IMR-90 (cell line): ENCODE results near the gene PPFIBP2. TPM values are rescaled to one million over a fixed set of nuclear protein-coding genes. Genes with fewer than 3 reads are reported as not detected.

ENCODE experiments used
- ATAC-seq: fragments of 200-7000 bp; cut with Tn5 transposase; 2 replicates; pipeline ENCODE4 v1.9.1; 2020; ENCODE audit warnings: low read depth, mild to moderate bottlenecking, moderate library complexity
- BruUV-seq: library from RNA; stranded (reverse); fragments of 400-500 nt; replicated peaks from 2 replicates; lab custom pipeline; 2021; lab: Mats Ljungman, UMichigan
- CTCF ChIA-PET: fragments of 300-600 bp; formaldehyde crosslinking; extraction: SDS; loops from one replicate; lab custom pipeline; 2021; ENCODE audit warnings: antibody characterized with exemption; lab: Yijun Ruan, JAX
- POLR2A ChIA-PET: fragments of 300-600 bp; sonication (Branson Sonifier 250); formaldehyde crosslinking; loops from one replicate; lab custom pipeline; 2022; ENCODE audit warnings: antibody characterized with exemption; ENCODE audit not compliant: unreplicated experiment; lab: Charles Lee
- DNase-seq: peaks from one replicate; pipeline ENCODE4 v3.0.0; 2013
- H2AFZ ChIP-seq: replicated peaks from 2 replicates; pipeline ENCODE3; 2013; ENCODE audit warnings: low read length, mild to moderate bottlenecking; ENCODE audit not compliant: poor library complexity
- H2AK5ac ChIP-seq: 2 replicates; pipeline ENCODE4 v1.6.1; 2013; ENCODE audit warnings: low read depth, low read length, inconsistent platforms
- H2AK9ac ChIP-seq: replicated peaks from 2 replicates; pipeline ENCODE3; 2013; ENCODE audit warnings: mild to moderate bottlenecking, low read depth, low read length, moderate library complexity; ENCODE audit not compliant: poor library complexity
- H2BK120ac ChIP-seq: 2 replicates; pipeline ENCODE4 v1.6.1; 2013; ENCODE audit warnings: low read depth, low read length, inconsistent platforms
- H2BK15ac ChIP-seq: 3 replicates; pipeline ENCODE4 v1.6.1; 2013; ENCODE audit warnings: low read depth, low read length, inconsistent platforms
- H2BK20ac ChIP-seq: 2 replicates; pipeline ENCODE4 v1.6.1; 2013; ENCODE audit warnings: low read depth, mild to moderate bottlenecking, inconsistent platforms, low read length, moderate library complexity
- H2BK5ac ChIP-seq: 2 replicates; pipeline ENCODE4 v1.6.1; 2013; ENCODE audit warnings: mild to moderate bottlenecking, low read depth, low read length, inconsistent platforms; ENCODE audit not compliant: poor library complexity, severe bottlenecking
- H3K14ac ChIP-seq: replicated peaks from 2 replicates; pipeline ENCODE4 v1.6.1; 2013; ENCODE audit warnings: low read depth, low read length, inconsistent platforms
- H3K18ac ChIP-seq: 2 replicates; pipeline ENCODE4 v1.6.1; 2013; ENCODE audit warnings: low read depth, low read length, control low read depth
- H3K23ac ChIP-seq: 2 replicates; pipeline ENCODE4 v1.6.1; 2013; ENCODE audit warnings: low read depth, low read length, inconsistent platforms
- H3K27ac ChIP-seq: 2 replicates; pipeline ENCODE4 v1.5.1; 2013; ENCODE audit warnings: mild to moderate bottlenecking, control low read depth, low read length; ENCODE audit not compliant: insufficient read depth
- H3K27me3 ChIP-seq: 2 replicates; pipeline ENCODE4 v1.6.1; 2013; ENCODE audit warnings: low read length; ENCODE audit not compliant: control insufficient read depth, insufficient read depth
- H3K36me3 ChIP-seq: 2 replicates; pipeline ENCODE4 v1.6.1; 2013; ENCODE audit warnings: low read length, mixed read lengths; ENCODE audit not compliant: control insufficient read depth, insufficient read depth
- H3K4ac ChIP-seq: 2 replicates; pipeline ENCODE4 v1.6.1; 2013; ENCODE audit warnings: low read depth, low read length, inconsistent platforms
- H3K4me1 ChIP-seq: 2 replicates; pipeline ENCODE4 v1.6.1; 2013; ENCODE audit warnings: low read length, mixed read lengths; ENCODE audit not compliant: control insufficient read depth, insufficient read depth
- H3K4me2 ChIP-seq: 2 replicates; pipeline ENCODE4 v1.6.1; 2013; ENCODE audit warnings: low read depth, mild to moderate bottlenecking, control low read depth, low read length, moderate library complexity
- H3K4me3 ChIP-seq: 2 replicates; pipeline ENCODE4 v1.5.1; 2013; ENCODE audit warnings: low read depth, mild to moderate bottlenecking, control low read depth, low read length, moderate library complexity; ENCODE audit not compliant: insufficient read depth
- H3K56ac ChIP-seq: 2 replicates; pipeline ENCODE4 v1.6.1; 2013; ENCODE audit warnings: low read length, inconsistent platforms; ENCODE audit not compliant: insufficient read depth; ENCODE audit errors: extremely low read depth
- H3K79me1 ChIP-seq, 2 experiments: 2 replicates each; pipeline ENCODE4 v1.6.1; 2013; ENCODE audit warnings: low read length in 2 of 2, inconsistent platforms in 1 of 2, low read depth in 1 of 2
- H3K9ac ChIP-seq: 2 replicates; pipeline ENCODE4 v1.6.1; 2013; ENCODE audit warnings: low read depth, low read length, control low read depth
- H3K9me1 ChIP-seq: 2 replicates; pipeline ENCODE4 v1.6.1; 2013; ENCODE audit warnings: low read length, inconsistent platforms; ENCODE audit not compliant: insufficient read depth
- H3K9me3 ChIP-seq: 2 replicates; pipeline ENCODE4 v1.6.1; 2013; ENCODE audit warnings: low read length; ENCODE audit not compliant: control insufficient read depth, insufficient read depth
- H4K20me1 ChIP-seq: 2 replicates; pipeline ENCODE4 v1.6.1; 2013; ENCODE audit warnings: low read length, inconsistent platforms; ENCODE audit not compliant: insufficient read depth
- H4K5ac ChIP-seq: 2 replicates; pipeline ENCODE4 v1.6.1; 2013; ENCODE audit warnings: mild to moderate bottlenecking, low read depth, low read length, control low read depth
- H4K8ac ChIP-seq, 2 experiments: 2 replicates each; pipeline ENCODE4 v1.6.1; 2013; ENCODE audit warnings: low read depth in 2 of 2, low read length in 2 of 2, control low read depth in 1 of 2, inconsistent platforms in 1 of 2
- H4K91ac ChIP-seq: 2 replicates; pipeline ENCODE4 v1.6.1; 2013; ENCODE audit warnings: low read depth, low read length, inconsistent platforms; ENCODE audit not compliant: insufficient read depth
- BHLHE40 ChIP-seq: fragments of 150-350 bp; IDR thresholded peaks from 2 replicates; pipeline ENCODE4 v1.6.1; 2016; ENCODE audit warnings: mild to moderate bottlenecking, low read depth, low read length
- CEBPB ChIP-seq: IDR thresholded peaks from 2 replicates; pipeline ENCODE4 v1.6.1; 2012; ENCODE audit warnings: low read depth, low read length, improper control_type of control experiment
- CHD1 ChIP-seq: IDR thresholded peaks from 2 replicates; pipeline ENCODE4 v1.6.1; 2012; ENCODE audit warnings: low read depth, low read length, improper control_type of control experiment
- CTCF ChIP-seq: conservative IDR thresholded peaks from 2 replicates; pipeline ENCODE4 v1.5.1; 2012; ENCODE audit warnings: mild to moderate bottlenecking, low read depth, low read length, improper control_type of control experiment
- MAFK ChIP-seq: IDR thresholded peaks from 2 replicates; pipeline ENCODE4 v1.6.1; 2012; ENCODE audit warnings: low read depth, low read length, improper control_type of control experiment
- MAZ ChIP-seq: IDR thresholded peaks from 2 replicates; pipeline ENCODE4 v1.6.1; 2012; ENCODE audit warnings: low read depth, mild to moderate bottlenecking, low read length, improper control_type of control experiment, moderate library complexity, borderline replicate concordance
- MXI1 ChIP-seq: IDR thresholded peaks from 2 replicates; pipeline ENCODE4 v1.6.1; 2012; ENCODE audit warnings: low read depth, mild to moderate bottlenecking, low read length, moderate library complexity, borderline replicate concordance
- NFE2L2 ChIP-seq: fragments of 150-350 bp; IDR thresholded peaks from 2 replicates; pipeline ENCODE4 v1.6.1; 2016; ENCODE audit warnings: low read depth, mild to moderate bottlenecking, low read length
- POLR2A ChIP-seq: IDR thresholded peaks from 2 replicates; pipeline ENCODE4 v1.6.1; 2012; ENCODE audit warnings: mild to moderate bottlenecking, low read depth, low read length
- RAD21 ChIP-seq: IDR thresholded peaks from 2 replicates; pipeline ENCODE4 v1.6.1; 2012; ENCODE audit warnings: low read length, improper control_type of control experiment
- RCOR1 ChIP-seq: IDR thresholded peaks from 2 replicates; pipeline ENCODE4 v1.6.1; 2012; ENCODE audit warnings: mild to moderate bottlenecking, low read length, improper control_type of control experiment; ENCODE audit not compliant: insufficient replicate concordance
- RFX5 ChIP-seq: IDR thresholded peaks from 2 replicates; pipeline ENCODE4 v1.8.0; 2012; ENCODE audit warnings: low read depth, mild to moderate bottlenecking, low read length, moderate library complexity
- SMC3 ChIP-seq: fragments of 150-350 bp; IDR thresholded peaks from 2 replicates; pipeline ENCODE4 v1.6.1; 2016; ENCODE audit warnings: low read depth, mild to moderate bottlenecking, antibody characterized with exemption, low read length, moderate library complexity
- WGBS, 2 experiments: methylation state at CpG; one replicate each; pipeline versions ENCODE4 v1.1.5 to v1.1.7; 2013; ENCODE audit warnings: missing lambda C conversion rate in 2 of 2; ENCODE audit not compliant: insufficient read length in 1 of 2; ENCODE audit errors: extremely low coverage in 2 of 2; 5-methylcytosine and 5-hydroxymethylcytosine counted together
- dilution Hi-C: fragments of 300-500 bp; cut with HindIII; formaldehyde crosslinking; loops from one replicate; pipeline ENCODE4 v1.14.3; 2018; ENCODE audit warnings: low sequenced_read_pairs; ENCODE audit not compliant: unreplicated experiment
- in situ Hi-C: fragments of 300-500 bp; cut with MboI; formaldehyde crosslinking; loops from 3 replicates; pipeline ENCODE4 v1.14.3; 2019; ENCODE audit warnings: low sequenced_read_pairs, inconsistent platforms, mixed read lengths
- intact Hi-C: fragments of 100-400 bp; cut with micrococcal nuclease; formaldehyde crosslinking; loops from 2 replicates; pipeline ENCODE4 v1.10.0; 2022
- polyA plus RNA-seq, 3 experiments: library from polyadenylated mRNA; depleted of rRNA; stranded (reverse); fragments of >200 nt; gene quantifications; 2 replicates each; pipeline ENCODE4 v1.2.3, GENCODE V29; 2012; ENCODE audit warnings: low replicate concordance in 1 of 3
- total RNA-seq: library from RNA; depleted of rRNA; stranded (reverse); fragments of >200 nt; gene quantifications from 2 replicates; pipeline ENCODE4 v1.2.3, GENCODE V29; 2012
- TF ChIP-seq, protein P1 (sequence below): fragments of 150-350 bp; IDR thresholded peaks from 2 replicates; pipeline ENCODE4 v1.6.1; 2017; ENCODE audit warnings: mild to moderate bottlenecking, antibody characterized with exemption, low read length, low read depth
- TF ChIP-seq, protein P2 (sequence below): fragments of 150-350 bp; IDR thresholded peaks from 2 replicates; pipeline ENCODE4 v1.6.1; 2016; ENCODE audit warnings: low read depth, mild to moderate bottlenecking, low read length, moderate library complexity, borderline replicate concordance

PPFIBP2 gene
- total and polyA plus RNA-seq, 2 of the 4 experiments (the other 2 are of a cell fraction), result 6.0 to 11.8 TPM

DNA sequence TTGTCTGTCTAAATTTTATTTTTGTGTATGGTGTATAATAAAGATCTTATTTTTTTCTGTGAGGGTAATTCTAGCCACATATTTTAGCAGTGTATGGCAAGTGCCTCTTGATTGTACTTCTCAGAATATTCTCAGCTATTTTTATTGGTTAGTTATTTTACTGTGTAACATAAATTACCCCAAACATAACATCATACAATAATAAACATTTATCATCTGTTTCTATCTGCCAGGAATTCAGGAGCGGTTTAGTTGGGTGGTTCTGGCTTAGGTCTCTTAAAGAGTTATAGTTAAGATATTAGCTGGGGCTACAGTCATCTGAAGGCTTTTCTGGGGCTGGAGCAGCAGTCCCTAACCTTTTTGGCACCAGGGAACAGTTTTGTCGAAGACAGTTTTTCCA is 47.8 kb downstream of the PPFIBP2 start (continued):
- TF ChIP-seq RCOR1 (no peak), RFX5 (no peak), CEBPB (no peak), NFE2L2 (no peak), RAD21 (no peak), POLR2A (no peak)

DNA sequence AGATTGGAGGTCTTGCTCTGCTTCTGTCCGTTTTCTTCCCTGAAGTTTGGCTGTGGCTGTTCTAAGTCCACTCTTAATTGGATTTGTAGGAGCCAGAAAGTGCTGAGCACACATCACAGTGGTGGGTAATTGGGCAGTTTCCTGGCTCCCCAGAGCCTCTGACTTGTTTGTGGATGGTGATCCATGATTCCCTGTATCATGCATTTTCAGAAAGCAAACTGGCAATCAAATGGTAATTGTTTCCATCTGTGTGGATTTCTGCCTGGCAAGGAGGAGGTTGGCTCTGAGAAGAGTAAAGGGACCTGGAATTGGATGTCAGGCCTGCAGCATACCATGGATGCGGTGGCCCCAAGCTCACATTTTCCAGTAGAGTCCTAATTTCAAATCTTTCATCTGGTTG is 49.5 kb downstream of the PPFIBP2 start:
- H3K4me1 ChIP-seq, result no peaks in the 10 kb centered on the region
- no peak overlapping the region for H3K18ac ChIP-seq
- H3K27ac ChIP-seq, result no peak overlapping the region
- no peak overlapping the region for H2BK20ac ChIP-seq
- H2BK120ac ChIP-seq, result no peak overlapping the region
- H3K9me1 ChIP-seq, result no peaks in the 10 kb centered on the region
- no peak overlapping the region for H2AFZ ChIP-seq
- peaks cover 14% of the 10 kb centered on the region for H3K27me3 ChIP-seq
- POLR2A ChIA-PET, result no interaction called here
- dilution Hi-C loops, result no loop called here
- no peak overlapping the region for H3K4ac ChIP-seq
- no peak overlapping the region for H3K14ac ChIP-seq
- no peak overlapping the region for H2BK15ac ChIP-seq
- ATAC-seq (no peak), DNase-seq (no peak)
- H3K4me2 ChIP-seq, result no peak overlapping the region
- H3K36me3 ChIP-seq, result no peaks in the 10 kb centered on the region
- no CpG with 5 or more reads among the region's 2 CpGs for WGBS, 2 experiments
- no peak overlapping the region for H3K23ac ChIP-seq
- H4K5ac ChIP-seq, result no peak overlapping the region
- H3K79me1 ChIP-seq, result no peaks in the 10 kb centered on the region
- H4K91ac ChIP-seq, result no peak overlapping the region
- no peak overlapping the region for H4K8ac ChIP-seq
- H2AK5ac ChIP-seq, result no peak overlapping the region
- H3K4me3 ChIP-seq, result no peak overlapping the region
- no peak overlapping the region for H3K56ac ChIP-seq
- in situ Hi-C loops, result loop anchor here (25.0 kb wide), 2 partner anchors 324 to 424 kb away; partner anchors contain the start of gene EIF3F
- no peak overlapping the region for H2BK5ac ChIP-seq
- H3K9me3 ChIP-seq, result no peaks in the 10 kb centered on the region
- intact Hi-C loops, result no loop called here
- no peaks in the 10 kb centered on the region for H4K20me1 ChIP-seq
- BruUV-seq, result no TSS peak
- CTCF ChIA-PET, result interaction anchor here (1.8 kb wide), 1 partner anchor 9 kb away, joined by 5 read pairs; no protein-coding TSS in a partner anchor
- H2AK9ac ChIP-seq, result no peak overlapping the region
- no peak overlapping the region for H3K9ac ChIP-seq
- TF ChIP-seq MAZ, result no peak
- TF ChIP-seq RFX5, result no peak
- TF ChIP-seq, protein P1, sequence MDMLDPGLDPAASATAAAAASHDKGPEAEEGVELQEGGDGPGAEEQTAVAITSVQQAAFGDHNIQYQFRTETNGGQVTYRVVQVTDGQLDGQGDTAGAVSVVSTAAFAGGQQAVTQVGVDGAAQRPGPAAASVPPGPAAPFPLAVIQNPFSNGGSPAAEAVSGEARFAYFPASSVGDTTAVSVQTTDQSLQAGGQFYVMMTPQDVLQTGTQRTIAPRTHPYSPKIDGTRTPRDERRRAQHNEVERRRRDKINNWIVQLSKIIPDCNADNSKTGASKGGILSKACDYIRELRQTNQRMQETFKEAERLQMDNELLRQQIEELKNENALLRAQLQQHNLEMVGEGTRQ, result no peak
- TF ChIP-seq CEBPB, result no peak
- no peak for TF ChIP-seq MXI1
- TF ChIP-seq SMC3, result no peak
- TF ChIP-seq MAFK, result no peak
- TF ChIP-seq BHLHE40, result no peak
- no peak for TF ChIP-seq CTCF
- no peak for TF ChIP-seq CHD1
- TF ChIP-seq NFE2L2, result no peak
- TF ChIP-seq, protein P2, sequence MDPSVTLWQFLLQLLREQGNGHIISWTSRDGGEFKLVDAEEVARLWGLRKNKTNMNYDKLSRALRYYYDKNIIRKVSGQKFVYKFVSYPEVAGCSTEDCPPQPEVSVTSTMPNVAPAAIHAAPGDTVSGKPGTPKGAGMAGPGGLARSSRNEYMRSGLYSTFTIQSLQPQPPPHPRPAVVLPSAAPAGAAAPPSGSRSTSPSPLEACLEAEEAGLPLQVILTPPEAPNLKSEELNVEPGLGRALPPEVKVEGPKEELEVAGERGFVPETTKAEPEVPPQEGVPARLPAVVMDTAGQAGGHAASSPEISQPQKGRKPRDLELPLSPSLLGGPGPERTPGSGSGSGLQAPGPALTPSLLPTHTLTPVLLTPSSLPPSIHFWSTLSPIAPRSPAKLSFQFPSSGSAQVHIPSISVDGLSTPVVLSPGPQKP, result no peak
- TF ChIP-seq RCOR1, result no peak
